ENCODE measurements around the gene SEPSECS. TPM values are rescaled to one million over a fixed set of nuclear protein-coding genes. Genes with fewer than 3 reads are reported as not detected.

Gene SEPSECS
- total RNA-seq, 1 donor from 2014 or later: 4.2 TPM

DNA sequence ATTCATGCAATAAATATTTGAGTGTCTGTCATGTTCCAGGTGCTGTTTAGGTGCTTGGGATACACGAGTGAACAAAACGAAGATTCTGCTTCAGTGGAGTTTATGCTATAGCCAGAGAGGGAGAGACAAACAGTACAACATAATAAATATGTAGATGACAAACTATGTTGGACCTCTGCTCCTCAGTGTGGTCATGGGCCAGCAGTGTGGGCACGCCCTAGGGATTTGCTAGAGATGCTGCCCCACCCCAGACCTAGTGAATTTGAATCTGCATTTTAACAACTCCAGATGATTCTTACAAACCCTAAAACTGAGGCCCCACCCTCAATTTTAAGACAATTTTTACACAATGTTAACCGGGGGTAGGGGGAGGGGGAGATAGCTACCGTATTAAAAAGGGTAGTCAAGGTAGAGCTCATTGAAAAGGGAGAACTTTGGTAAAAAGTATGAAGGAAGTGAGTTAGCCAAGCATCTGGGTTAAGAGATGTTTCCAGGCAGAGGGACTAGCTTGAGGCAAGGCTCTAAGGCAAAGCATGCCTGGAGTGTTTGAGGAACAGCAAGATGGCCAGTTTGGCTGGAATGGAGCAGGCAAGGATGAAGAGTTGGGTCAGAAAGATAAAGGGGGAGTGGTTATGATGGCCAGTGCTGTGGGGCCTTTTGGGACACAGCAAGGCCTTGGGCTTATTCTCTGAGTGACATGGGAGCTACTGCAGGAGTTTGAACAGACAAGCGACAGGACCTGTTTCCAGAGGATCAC, 42.4 kb downstream of the SEPSECS start:
- H3K4me1 ChIP-seq: no peaks in the 10 kb centered on the region
- TF ChIP-seq POLR2A (IDR thresholded peaks at IDR 0.05) (no peak), CTCF (IDR thresholded peaks at IDR 0.05) (no peak), POLR2AphosphoS5 (IDR thresholded peaks at IDR 0.05; ENCODE audit: insufficient read depth in 1 of 2, low read depth in 1 of 2) (no peak)
- no peak for DNase-seq (ENCODE audit: extremely low spot score in 2 of 2)
- no peak overlapping the region for H3K27ac ChIP-seq
- no peak overlapping the region for H3K4me3 ChIP-seq
- no peaks in the 10 kb centered on the region for H3K36me3 ChIP-seq
- H3K27me3 ChIP-seq: no peaks in the 10 kb centered on the region
- no peaks in the 10 kb centered on the region for H3K9me3 ChIP-seq
- intact Hi-C loops (cut with DNase I): no loop called here

GRCh38 chr4:25117274-25117673, 43.0 kb downstream of the SEPSECS start:
- Histone ChIP-seq H3K36me3 (no peaks in the 10 kb centered on the region), H3K9me3 (no peaks in the 10 kb centered on the region), H3K27ac (no peak overlapping the region), H3K4me3 (no peak overlapping the region), H3K4me1 (no peaks in the 10 kb centered on the region), H3K27me3 (no peaks in the 10 kb centered on the region)
- intact Hi-C loops (cut with DNase I): no loop called here
- DNase-seq (ENCODE audit: extremely low spot score in 2 of 2): no peak
- TF ChIP-seq CTCF (IDR thresholded peaks at IDR 0.05) (no peak), POLR2AphosphoS5 (IDR thresholded peaks at IDR 0.05; ENCODE audit: insufficient read depth in 1 of 2, low read depth in 1 of 2) (no peak), POLR2A (IDR thresholded peaks at IDR 0.05) (no peak)

DNA sequence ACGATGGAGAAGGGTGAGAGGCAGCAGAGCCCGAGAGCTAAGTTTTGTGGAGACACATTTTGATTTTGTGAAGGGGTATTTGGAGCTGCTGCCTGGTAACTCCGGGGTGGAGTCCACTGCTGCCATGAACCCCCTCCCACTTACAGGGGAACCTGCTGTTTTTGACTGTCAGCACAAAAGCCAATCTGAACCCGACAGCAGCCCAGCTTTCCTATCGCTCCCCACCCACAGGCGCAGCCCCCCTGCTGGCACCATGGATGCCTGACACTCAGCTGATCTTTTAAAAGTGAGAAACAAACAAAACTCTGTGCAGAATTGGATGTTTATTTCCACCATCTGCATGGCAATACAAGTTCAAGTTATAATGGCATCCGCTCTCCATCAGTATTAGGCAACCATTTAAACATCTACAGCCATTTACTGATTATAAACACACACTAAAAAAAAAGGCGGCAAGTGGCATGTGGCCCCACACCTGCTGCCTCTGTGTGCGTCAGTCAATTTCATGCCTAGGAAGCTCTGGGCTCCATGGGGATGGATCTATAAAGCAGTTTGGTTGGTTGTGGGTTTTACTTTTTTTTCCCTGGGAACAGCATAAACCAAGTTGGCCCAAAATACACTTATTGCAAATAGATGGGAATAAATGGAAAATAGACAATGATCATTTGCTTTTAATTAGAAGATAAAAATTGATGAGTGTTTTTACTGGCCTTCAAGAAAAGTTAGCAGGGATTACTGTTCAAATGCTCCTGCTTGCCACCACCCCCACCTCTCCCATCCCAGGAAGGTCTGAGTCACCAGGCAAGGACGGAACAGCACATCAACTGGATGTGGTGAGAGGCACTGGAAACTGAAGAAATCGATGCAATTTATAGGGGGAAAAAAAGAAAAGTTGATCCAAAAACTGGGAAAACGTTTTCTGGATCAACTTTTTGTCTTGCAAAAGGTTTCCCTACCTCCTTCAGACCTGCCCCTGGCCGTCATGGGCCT, 46.0 kb downstream of the SEPSECS start:
- Histone ChIP-seq H3K4me3 (no peak overlapping the region), H3K9me3 (no peaks in the 10 kb centered on the region), H3K4me1 (no peaks in the 10 kb centered on the region), H3K36me3 (no peaks in the 10 kb centered on the region), H3K27ac (no peak overlapping the region), H3K27me3 (no peaks in the 10 kb centered on the region)
- TF ChIP-seq POLR2A (IDR thresholded peaks at IDR 0.05) (no peak), CTCF (IDR thresholded peaks at IDR 0.05) (no peak), POLR2AphosphoS5 (IDR thresholded peaks at IDR 0.05; ENCODE audit: insufficient read depth in 1 of 2, low read depth in 1 of 2) (no peak)
- intact Hi-C loops (cut with DNase I): no loop called here
- DNase-seq (ENCODE audit: extremely low spot score in 2 of 2): no peak

- intact Hi-C loops (cut with DNase I): no loop called here
- no peak for DNase-seq (ENCODE audit: extremely low spot score in 2 of 2)
- no peak overlapping the region for H3K4me3 ChIP-seq
- no peak for TF ChIP-seq CTCF (IDR thresholded peaks at IDR 0.05)
- no peak for TF ChIP-seq POLR2A (IDR thresholded peaks at IDR 0.05)
- TF ChIP-seq POLR2AphosphoS5 (IDR thresholded peaks at IDR 0.05; ENCODE audit: insufficient read depth in 1 of 2, low read depth in 1 of 2): no peak
- no peaks in the 10 kb centered on the region for H3K4me1 ChIP-seq
- H3K36me3 ChIP-seq: no peaks in the 10 kb centered on the region
- H3K9me3 ChIP-seq: no peaks in the 10 kb centered on the region
- no peak overlapping the region for H3K27ac ChIP-seq
- H3K27me3 ChIP-seq: no peaks in the 10 kb centered on the region
Observed at GRCh38 chr4:25112995-25113380, 47.3 kb downstream of the SEPSECS start.

All from vagina (tissue), 2 donors.